ENCODE results near the gene STEAP1.
"Not testable (repeated sequence)": the region's sequence is repeated elsewhere in the genome, so short reads cannot be mapped to it uniquely, and the experiment has no call there.

The STEAP1 gene

DNA sequence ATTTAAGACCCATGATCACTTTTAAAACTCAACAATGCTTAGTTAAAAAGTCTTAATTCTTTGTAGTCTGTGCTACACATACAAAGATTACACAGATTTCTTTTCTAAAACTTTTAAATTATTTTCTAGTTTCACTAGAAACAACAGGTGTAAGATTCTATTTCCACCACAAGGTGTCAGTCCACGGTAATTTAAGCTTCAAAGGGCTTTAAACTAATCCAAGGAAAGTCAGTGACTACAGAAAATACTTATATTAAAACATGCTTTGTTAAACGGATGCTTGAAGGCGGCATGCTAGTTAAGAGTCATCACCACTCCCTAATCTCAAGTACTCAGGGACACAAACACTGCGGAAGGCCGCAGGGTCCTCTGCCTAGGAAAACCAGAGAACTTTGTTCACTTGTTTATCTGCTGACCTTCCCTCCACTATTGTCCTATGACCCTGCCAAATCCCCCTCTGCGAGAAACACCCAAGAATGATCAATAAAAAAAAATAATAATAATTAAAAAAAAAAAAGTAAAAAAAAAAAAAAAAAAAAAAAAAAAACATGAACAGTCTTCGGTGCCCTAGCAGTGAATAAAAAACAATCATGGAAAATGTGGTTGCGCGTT, 1.5 kb upstream of the STEAP1 start:
- in situ Hi-C loops (cut with MboI; ENCODE audit: low sequenced_read_pairs, unreplicated experiment): loop anchor here (10.0 kb wide), 1 partner anchor 112 kb away; no protein-coding TSS in a partner anchor
- peak; percentile 14 for TF ChIP-seq CTCF (IDR thresholded peaks at IDR 0.05; ENCODE audit: borderline replicate concordance, control extremely low read depth, extremely low read depth, insufficient read depth, missing control alignments)
- DNase-seq (ENCODE audit: low spot score): peak; percentile 16

GRCh38 chr7:90155206-90155605, 937 bp downstream of the STEAP1 start:
- TF ChIP-seq CTCF (IDR thresholded peaks at IDR 0.05; ENCODE audit: borderline replicate concordance, control extremely low read depth, extremely low read depth, insufficient read depth, missing control alignments): no peak
- in situ Hi-C loops (cut with MboI; ENCODE audit: low sequenced_read_pairs, unreplicated experiment): loop anchor here (10.0 kb wide), 1 partner anchor 110 kb away; no protein-coding TSS in a partner anchor
- DNase-seq (ENCODE audit: low spot score): no peak

- not testable (repeated sequence) for DNase-seq (ENCODE audit: low spot score)
- in situ Hi-C loops (cut with MboI; ENCODE audit: low sequenced_read_pairs, unreplicated experiment): loop anchor here (10.0 kb wide), 1 partner anchor 107 kb away; no protein-coding TSS in a partner anchor
Observed at GRCh38 chr7:90157331-90157730, 3.1 kb downstream of the STEAP1 start.

GRCh38 chr7:90157761-90158350, 3.6 kb downstream of the STEAP1 start:
- not testable (repeated sequence) for DNase-seq (ENCODE audit: low spot score)
- in situ Hi-C loops (cut with MboI; ENCODE audit: low sequenced_read_pairs, unreplicated experiment): loop anchor here (10.0 kb wide), 1 partner anchor 107 kb away; no protein-coding TSS in a partner anchor

GRCh38 chr7:90163534-90163933, 9.3 kb downstream of the STEAP1 start:
- no peak for TF ChIP-seq CTCF (IDR thresholded peaks at IDR 0.05; ENCODE audit: borderline replicate concordance, control extremely low read depth, extremely low read depth, insufficient read depth, missing control alignments)
- no peak for DNase-seq (ENCODE audit: low spot score)
- in situ Hi-C loops (cut with MboI; ENCODE audit: low sequenced_read_pairs, unreplicated experiment): loop anchor here (10.0 kb wide), 2 partner anchors 81 to 261 kb away; partner anchors contain the start of gene CFAP69

GRCh38 chr7:90165724-90166123, 11.5 kb downstream of the STEAP1 start:
- TF ChIP-seq CTCF (IDR thresholded peaks at IDR 0.05; ENCODE audit: borderline replicate concordance, control extremely low read depth, extremely low read depth, insufficient read depth, missing control alignments): no peak
- in situ Hi-C loops (cut with MboI; ENCODE audit: low sequenced_read_pairs, unreplicated experiment): loop anchor here (10.0 kb wide), 2 partner anchors 79 to 259 kb away; partner anchors contain the start of gene CFAP69
- DNase-seq (ENCODE audit: low spot score): no peak

DNA sequence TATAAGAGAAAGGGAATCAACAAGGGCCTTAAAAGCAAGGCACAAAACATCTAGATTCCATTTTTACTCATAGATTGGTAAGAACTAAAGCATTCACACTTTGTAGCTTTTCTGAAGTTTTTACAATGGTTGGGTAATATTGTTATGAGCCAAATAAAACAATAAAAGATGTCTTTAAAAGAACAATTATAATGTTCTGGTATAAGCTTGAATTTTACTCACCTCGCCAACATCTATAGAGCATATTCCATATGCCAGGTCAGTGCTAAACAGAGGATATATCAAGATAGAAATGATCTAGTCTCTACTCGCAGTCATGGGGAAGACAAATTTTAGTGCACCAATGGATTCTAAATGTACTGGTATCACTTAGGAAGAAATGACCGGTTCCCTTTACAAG, 11.9 kb downstream of the STEAP1 start:
- in situ Hi-C loops (cut with MboI; ENCODE audit: low sequenced_read_pairs, unreplicated experiment): loop anchor here (10.0 kb wide), 2 partner anchors 79 to 259 kb away; partner anchors contain the start of gene CFAP69
- no peak for TF ChIP-seq CTCF (IDR thresholded peaks at IDR 0.05; ENCODE audit: borderline replicate concordance, control extremely low read depth, extremely low read depth, insufficient read depth, missing control alignments)
- no peak for DNase-seq (ENCODE audit: low spot score)
